H9 (cell line): ENCODE results near the gene PTRHD1. TPM values are rescaled to one million over a fixed set of nuclear protein-coding genes. Genes with fewer than 3 reads are reported as not detected.

Experiments
- DNase-seq: peaks from one replicate; pipeline ENCODE4 v3.0.0-alpha.2; 2017
- H2AFZ ChIP-seq: one replicate; pipeline ENCODE4 v1.6.1; 2013; ENCODE audit warnings: mild to moderate bottlenecking, low read length, control low read depth, moderate library complexity
- H2AK5ac ChIP-seq: 2 replicates; pipeline ENCODE4 v1.6.1; 2013; ENCODE audit warnings: low read length, control low read depth, mixed read lengths; ENCODE audit not compliant: insufficient read length
- H2BK120ac ChIP-seq: one replicate; pipeline ENCODE4 v1.6.1; 2013; ENCODE audit warnings: low read depth, mild to moderate bottlenecking, low read length, control low read depth, inconsistent platforms; ENCODE audit not compliant: poor library complexity, severe bottlenecking
- H2BK12ac ChIP-seq: 2 replicates; pipeline ENCODE4 v1.6.1; 2013; ENCODE audit warnings: low read length, control low read depth, mixed read lengths, low read depth; ENCODE audit not compliant: insufficient read length
- H2BK15ac ChIP-seq: 2 replicates; pipeline ENCODE4 v1.6.1; 2013; ENCODE audit warnings: low read depth, low read length, control low read depth
- H2BK20ac ChIP-seq: one replicate; pipeline ENCODE4 v1.6.1; 2013; ENCODE audit warnings: low read depth, mild to moderate bottlenecking, low read length, control low read depth, inconsistent platforms; ENCODE audit not compliant: poor library complexity, severe bottlenecking
- H2BK5ac ChIP-seq: 2 replicates; pipeline ENCODE4 v1.6.1; 2013; ENCODE audit warnings: low read length, control low read depth, mixed read lengths; ENCODE audit not compliant: insufficient read length
- H3K14ac ChIP-seq: 2 replicates; pipeline ENCODE4 v1.6.1; 2013; ENCODE audit warnings: low read length, control low read depth; ENCODE audit not compliant: insufficient read depth
- H3K18ac ChIP-seq: 2 replicates; pipeline ENCODE4 v1.6.1; 2013; ENCODE audit warnings: low read depth, mild to moderate bottlenecking, mixed read lengths, low read length, control low read depth; ENCODE audit not compliant: insufficient read length
- H3K23ac ChIP-seq: 2 replicates; pipeline ENCODE4 v1.6.1; 2013; ENCODE audit warnings: low read length, control low read depth, mixed read lengths, low read depth; ENCODE audit not compliant: insufficient read length
- H3K23me2 ChIP-seq: 2 replicates; pipeline ENCODE4 v1.6.1; 2013; ENCODE audit warnings: low read depth, mild to moderate bottlenecking, mixed read lengths, low read length, control low read depth; ENCODE audit not compliant: insufficient read length, poor library complexity, severe bottlenecking
- H3K27ac ChIP-seq: 2 replicates; pipeline ENCODE4 v1.5.1; 2013; ENCODE audit warnings: low read length, control low read depth, mixed read lengths, low read depth; ENCODE audit not compliant: insufficient read length
- H3K27me3 ChIP-seq: 2 replicates; pipeline ENCODE4 v1.6.1; 2013; ENCODE audit warnings: low read length, control low read depth, inconsistent platforms; ENCODE audit not compliant: insufficient read depth
- H3K4ac ChIP-seq: 2 replicates; pipeline ENCODE4 v1.6.1; 2013; ENCODE audit warnings: low read depth, mild to moderate bottlenecking, control low read depth, inconsistent platforms, low read length, moderate library complexity
- H3K4me1 ChIP-seq: 2 replicates; pipeline ENCODE4 v1.6.1; 2013; ENCODE audit warnings: low read length, control low read depth, inconsistent platforms; ENCODE audit not compliant: insufficient read depth
- H3K4me2 ChIP-seq: 2 replicates; pipeline ENCODE4 v1.6.1; 2013; ENCODE audit warnings: low read length, control low read depth, mixed read lengths; ENCODE audit not compliant: insufficient read length, insufficient read depth
- H3K56ac ChIP-seq: 2 replicates; pipeline ENCODE4 v1.6.1; 2013; ENCODE audit warnings: low read depth, mild to moderate bottlenecking, mixed read lengths, low read length, control low read depth; ENCODE audit not compliant: insufficient read length
- H3K79me1 ChIP-seq: 2 replicates; pipeline ENCODE4 v1.6.1; 2013; ENCODE audit warnings: low read depth, mild to moderate bottlenecking, moderate library complexity, low read length, control low read depth, inconsistent platforms; ENCODE audit not compliant: insufficient read depth, poor library complexity, severe bottlenecking
- H3K79me2 ChIP-seq: 2 replicates; pipeline ENCODE4 v1.6.1; 2013; ENCODE audit warnings: low read length, control low read depth, inconsistent platforms; ENCODE audit not compliant: insufficient read depth
- H3K9ac ChIP-seq: 2 replicates; pipeline ENCODE4 v1.6.1; 2013; ENCODE audit warnings: low read length, control low read depth, mixed read lengths; ENCODE audit not compliant: insufficient read length; ENCODE audit errors: extremely low read depth
- H3K9me3 ChIP-seq: one replicate; pipeline ENCODE4 v1.6.1; 2013; ENCODE audit warnings: low read depth, low read length, inconsistent platforms; ENCODE audit not compliant: control insufficient read depth
- H3T11ph ChIP-seq: one replicate; pipeline ENCODE4 v1.6.1; 2013; ENCODE audit warnings: mild to moderate bottlenecking, low read length, control low read depth, inconsistent platforms
- H4K20me1 ChIP-seq: one replicate; pipeline ENCODE4 v1.6.1; 2013; ENCODE audit not compliant: control insufficient read depth, insufficient read length, insufficient read depth
- H4K5ac ChIP-seq: 2 replicates; pipeline ENCODE4 v1.6.1; 2013; ENCODE audit warnings: low read depth, mild to moderate bottlenecking, mixed read lengths, low read length, control low read depth; ENCODE audit not compliant: insufficient read length
- H4K8ac ChIP-seq: replicated peaks from 2 replicates; pipeline ENCODE4 v1.6.1; 2013; ENCODE audit warnings: low read length, control low read depth, mixed read lengths, low read depth; ENCODE audit not compliant: insufficient read length
- H4K91ac ChIP-seq: 2 replicates; pipeline ENCODE4 v1.6.1; 2013; ENCODE audit warnings: low read depth, mild to moderate bottlenecking, moderate library complexity, mixed read lengths, low read length, control low read depth; ENCODE audit not compliant: insufficient read length
- H3K27ac Mint-ChIP-seq, 3 experiments: 2 replicates in 2 of 3; 3 replicates in 1 of 3; pipeline ENCODE4 v1.8.0; 2020 to 2021; ENCODE audit warnings: mixed read lengths in 3 of 3, mild to moderate bottlenecking in 1 of 3, moderate library complexity in 1 of 3
- H3K27me3 Mint-ChIP-seq: 2 replicates; pipeline ENCODE4 v1.8.0; 2021; ENCODE audit warnings: low read depth, mild to moderate bottlenecking, moderate library complexity, mixed read lengths
- H3K36me3 Mint-ChIP-seq, 3 experiments: 2 replicates in 2 of 3; 3 replicates in 1 of 3; pipeline ENCODE4 v1.8.0; 2020 to 2021; ENCODE audit warnings: low read depth in 3 of 3, mixed read lengths in 3 of 3; ENCODE audit not compliant: insufficient read depth in 1 of 3
- H3K4me1 Mint-ChIP-seq, 2 experiments: 2 replicates each; pipeline ENCODE4 v1.8.0; 2020; ENCODE audit warnings: mixed read lengths in 2 of 2
- H3K4me3 Mint-ChIP-seq, 2 experiments: 2 replicates in 1 of 2; 3 replicates in 1 of 2; pipeline ENCODE4 v1.8.0; 2020 to 2021; ENCODE audit warnings: mild to moderate bottlenecking in 2 of 2, mixed read lengths in 2 of 2, moderate library complexity in 1 of 2
- H3K9me3 Mint-ChIP-seq, 2 experiments: 2 replicates in 1 of 2; 3 replicates in 1 of 2; pipeline ENCODE4 v1.8.0; 2020; ENCODE audit warnings: mild to moderate bottlenecking in 2 of 2, mixed read lengths in 2 of 2, moderate library complexity in 1 of 2
- WGBS: extraction: QIAGEN DNeasy Blood & Tissue Kit; methylation state at CpG from one replicate; pipeline ENCODE4 v1.1.7; 2013; ENCODE audit warnings: missing lambda C conversion rate, low lambda C conversion rate, mixed read lengths; ENCODE audit not compliant: insufficient read length; ENCODE audit errors: extremely low coverage; 5-methylcytosine and 5-hydroxymethylcytosine counted together
- total RNA-seq: library from RNA; stranded (reverse); gene quantifications from 2 replicates; pipeline ENCODE4 v1.2.1, GENCODE V29; 2021
- TF ChIP-seq, protein P1 (sequence below): fragments of 200-600 bp; sonication (generic); conservative IDR thresholded peaks from 3 replicates; pipeline ENCODE4 v1.8.0; 2021; ENCODE audit warnings: antibody characterized with exemption, mild to moderate bottlenecking

Gene PTRHD1
- total RNA-seq, 1 experiment from 2014 or later: 43.7 TPM

DNA sequence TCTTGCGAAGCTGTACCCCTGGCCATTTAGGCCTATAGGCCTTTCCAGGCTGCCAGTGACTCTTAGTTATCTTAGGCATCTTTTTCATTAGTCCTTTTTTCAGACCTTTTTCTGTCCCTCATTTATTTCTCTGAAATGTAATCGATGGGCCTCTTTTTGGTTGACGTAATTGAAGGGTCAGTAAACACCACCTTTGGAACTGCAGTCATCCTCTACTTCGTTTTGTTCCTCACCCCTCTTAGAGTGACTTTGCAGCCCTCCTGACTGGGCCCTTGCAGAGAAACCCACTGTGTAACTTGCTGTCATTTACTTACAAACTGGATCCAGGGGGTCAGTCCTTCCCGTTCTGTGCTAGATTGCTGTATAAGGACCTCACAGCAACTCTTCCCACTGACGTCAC lies 23.2 kb upstream of the PTRHD1 start:
- Histone ChIP-seq H3K9ac (no peak overlapping the region), H3K56ac (no peak overlapping the region), H2AK5ac (no peak overlapping the region), H3K27me3 (no peaks in the 10 kb centered on the region), H2BK20ac (no peak overlapping the region), H3K18ac (no peak overlapping the region), H4K8ac (no peak overlapping the region), H3K23me2 (no peaks in the 10 kb centered on the region), H3K9me3 (no peaks in the 10 kb centered on the region), H2BK120ac (no peak overlapping the region), H3K79me1 (no peaks in the 10 kb centered on the region), H4K20me1 (no peaks in the 10 kb centered on the region), H3K4ac (no peak overlapping the region), H3K23ac (no peak overlapping the region), H3T11ph (no peak overlapping the region), H4K5ac (no peak overlapping the region), H3K14ac (no peak overlapping the region), H4K91ac (no peak overlapping the region), H2BK12ac (no peak overlapping the region), H2AFZ (no peak overlapping the region), H3K27ac (no peak overlapping the region), H2BK15ac (no peak overlapping the region), H3K4me2 (no peak overlapping the region), H2BK5ac (no peak overlapping the region), H3K4me1 (peaks cover 4% of the 10 kb centered on the region; the same call in 1 of the 2 replicates), H3K79me2 (0 out of 2 replicates have a peak, but pooled peaks cover 2% of the 10 kb centered on the region)
- H3K27me3 Mint-ChIP-seq: no peaks in the 10 kb centered on the region; the same call in 1 of the 2 replicates
- peaks cover 0 to 3% of the 10 kb centered on the region in 2 experiments; a peak in 1 of 5 replicates for H3K9me3 Mint-ChIP-seq
- H3K4me1 Mint-ChIP-seq: peaks cover 14 to 24% of the 10 kb centered on the region in 2 experiments
- H3K36me3 Mint-ChIP-seq: peaks cover 63 to 88% (median 86%) of the 10 kb centered on the region in 3 experiments
- no peak overlapping the region for H3K4me3 Mint-ChIP-seq
- H3K27ac Mint-ChIP-seq: peak overlapping the region in 2 of 3 experiments; percentile 41 to 76; a peak in 2 of 7 replicates
- DNase-seq: no peak
- WGBS: no CpG with 5 or more reads among the region's 6 CpGs
- TF ChIP-seq, protein P1, sequence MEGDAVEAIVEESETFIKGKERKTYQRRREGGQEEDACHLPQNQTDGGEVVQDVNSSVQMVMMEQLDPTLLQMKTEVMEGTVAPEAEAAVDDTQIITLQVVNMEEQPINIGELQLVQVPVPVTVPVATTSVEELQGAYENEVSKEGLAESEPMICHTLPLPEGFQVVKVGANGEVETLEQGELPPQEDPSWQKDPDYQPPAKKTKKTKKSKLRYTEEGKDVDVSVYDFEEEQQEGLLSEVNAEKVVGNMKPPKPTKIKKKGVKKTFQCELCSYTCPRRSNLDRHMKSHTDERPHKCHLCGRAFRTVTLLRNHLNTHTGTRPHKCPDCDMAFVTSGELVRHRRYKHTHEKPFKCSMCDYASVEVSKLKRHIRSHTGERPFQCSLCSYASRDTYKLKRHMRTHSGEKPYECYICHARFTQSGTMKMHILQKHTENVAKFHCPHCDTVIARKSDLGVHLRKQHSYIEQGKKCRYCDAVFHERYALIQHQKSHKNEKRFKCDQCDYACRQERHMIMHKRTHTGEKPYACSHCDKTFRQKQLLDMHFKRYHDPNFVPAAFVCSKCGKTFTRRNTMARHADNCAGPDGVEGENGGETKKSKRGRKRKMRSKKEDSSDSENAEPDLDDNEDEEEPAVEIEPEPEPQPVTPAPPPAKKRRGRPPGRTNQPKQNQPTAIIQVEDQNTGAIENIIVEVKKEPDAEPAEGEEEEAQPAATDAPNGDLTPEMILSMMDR: no peak
